Inflammatory macrophage treated with lipopolysaccharide for 1 hour (primary cell): ENCODE measurements around the gene RAP1GAP2.
"Not testable (repeated sequence)": the region's sequence is repeated elsewhere in the genome, so short reads cannot be mapped to it uniquely, and the experiment has no call there.

Source experiments
- DNase-seq, 2 donors: peaks; one replicate each; pipeline ENCODE4 v3.0.0-alpha.2; 2020 to 2022

RAP1GAP2 gene

GRCh38 chr17:2815781-2816185 is 19.5 kb downstream of the RAP1GAP2 start:
- no peak for DNase-seq

- no peak for DNase-seq
These were observed 20.4 kb downstream of the RAP1GAP2 start for GRCh38 chr17:2816688-2817087.

GRCh38 chr17:2819294-2819693 is 23.1 kb downstream of the RAP1GAP2 start:
- not testable (repeated sequence) for DNase-seq

DNA sequence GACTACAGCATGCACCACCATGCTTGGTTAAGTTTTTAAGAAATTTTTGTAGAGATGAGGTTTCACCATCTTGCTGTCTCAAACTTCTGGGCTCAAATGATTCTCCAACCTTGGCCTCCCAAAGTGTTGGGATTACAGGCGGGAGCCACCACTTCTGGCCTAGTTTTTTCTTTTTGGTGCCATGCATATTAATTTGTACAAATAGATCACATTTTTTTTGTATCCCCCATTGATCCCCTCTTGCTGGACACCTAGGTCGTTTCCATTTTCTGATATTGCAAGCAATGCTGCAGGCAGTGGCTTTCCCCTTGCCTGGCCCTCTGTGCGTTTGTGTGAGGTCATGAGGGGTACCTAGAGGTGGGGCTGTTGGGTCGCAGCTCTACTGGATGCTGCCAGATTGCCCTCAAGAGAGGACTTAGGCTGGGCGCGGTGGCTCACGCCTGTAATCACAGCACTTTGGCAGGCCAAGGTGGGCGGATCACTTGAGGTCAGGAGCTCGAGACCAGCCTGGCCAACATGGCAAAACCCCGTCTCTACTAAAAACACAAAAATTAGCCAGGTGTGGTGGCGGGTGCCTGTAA is 23.8 kb downstream of the RAP1GAP2 start:
- no peak for DNase-seq

DNA sequence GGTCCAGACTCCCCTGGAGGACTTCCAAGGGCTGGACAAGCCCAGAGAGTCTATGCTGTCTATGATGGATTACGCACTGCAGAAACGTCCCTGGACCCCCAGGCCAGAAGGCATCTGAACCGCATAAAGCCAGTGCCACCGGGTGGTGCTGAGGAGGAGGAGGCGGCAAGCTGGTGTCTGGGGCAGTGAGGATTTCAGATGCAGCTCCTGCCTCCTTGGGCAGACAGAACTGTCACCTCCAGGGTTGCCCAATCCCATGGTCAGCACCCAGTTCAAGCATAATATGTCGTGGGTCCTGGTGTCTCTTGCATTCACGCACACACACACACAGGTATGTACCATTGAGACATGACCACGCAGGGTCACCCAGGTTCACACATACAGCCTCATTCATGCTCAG is 25.6 kb downstream of the RAP1GAP2 start:
- no peak for DNase-seq

GRCh38 chr17:2822358-2822757 is 26.1 kb downstream of the RAP1GAP2 start:
- DNase-seq: no peak

GRCh38 chr17:2825253-2825970 is 29.2 kb downstream of the RAP1GAP2 start:
- DNase-seq: no peak

DNA sequence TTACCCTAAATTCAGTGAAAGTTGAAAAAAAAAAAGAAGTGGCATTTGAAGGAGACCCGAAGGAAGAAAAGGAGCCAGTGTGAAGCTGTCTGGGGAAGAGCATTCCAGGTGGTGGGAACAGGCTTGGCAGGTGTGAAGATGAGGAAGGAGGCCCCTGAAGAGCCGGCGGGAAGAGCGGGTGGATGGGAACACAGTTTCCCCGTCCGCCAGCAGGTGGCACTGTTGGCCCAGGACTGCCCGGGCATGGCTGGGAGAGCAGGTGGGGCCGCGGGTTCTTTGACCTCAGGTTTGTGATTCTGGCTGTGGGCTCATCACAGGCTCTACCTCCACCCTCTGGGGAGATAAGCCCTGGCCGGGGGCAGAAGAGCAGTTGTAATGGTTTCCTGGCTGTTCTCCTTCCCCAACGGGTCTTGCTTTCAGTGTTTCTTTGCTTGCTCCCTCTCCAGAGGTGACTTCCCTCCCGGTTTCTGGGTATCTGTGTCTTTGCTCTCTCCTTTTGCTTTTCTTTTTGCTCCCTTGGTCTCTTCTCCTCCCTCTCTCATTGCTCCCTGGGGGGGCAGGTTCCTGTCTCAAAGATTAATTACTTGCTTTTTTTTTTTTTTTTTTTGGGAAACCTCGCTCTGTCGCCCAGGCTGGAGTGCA is 32.3 kb downstream of the RAP1GAP2 start:
- peak; percentile 21 to 84 for DNase-seq

GRCh38 chr17:2830678-2831077 is 34.4 kb downstream of the RAP1GAP2 start:
- DNase-seq: no peak

DNA sequence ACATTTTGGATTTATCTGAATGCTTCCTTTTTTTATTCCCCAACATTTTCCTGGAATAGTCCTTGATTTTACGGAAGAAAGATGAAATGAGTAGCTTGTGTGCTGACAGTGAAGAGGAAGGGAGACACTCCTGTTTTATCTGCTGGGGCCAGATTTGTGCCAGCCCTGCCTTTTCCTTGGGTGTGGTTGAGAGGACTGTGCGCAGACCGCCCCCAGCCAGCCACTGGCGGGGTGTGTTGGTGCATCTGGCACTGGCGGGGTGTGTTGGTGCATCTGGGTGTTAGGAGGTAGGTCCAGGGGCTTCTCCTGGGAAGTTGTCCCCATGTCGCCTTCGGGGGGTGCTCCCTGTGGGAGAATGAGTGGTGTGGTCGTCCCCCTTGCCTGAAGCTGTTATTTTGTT is 39.5 kb downstream of the RAP1GAP2 start:
- no peak for DNase-seq

DNA sequence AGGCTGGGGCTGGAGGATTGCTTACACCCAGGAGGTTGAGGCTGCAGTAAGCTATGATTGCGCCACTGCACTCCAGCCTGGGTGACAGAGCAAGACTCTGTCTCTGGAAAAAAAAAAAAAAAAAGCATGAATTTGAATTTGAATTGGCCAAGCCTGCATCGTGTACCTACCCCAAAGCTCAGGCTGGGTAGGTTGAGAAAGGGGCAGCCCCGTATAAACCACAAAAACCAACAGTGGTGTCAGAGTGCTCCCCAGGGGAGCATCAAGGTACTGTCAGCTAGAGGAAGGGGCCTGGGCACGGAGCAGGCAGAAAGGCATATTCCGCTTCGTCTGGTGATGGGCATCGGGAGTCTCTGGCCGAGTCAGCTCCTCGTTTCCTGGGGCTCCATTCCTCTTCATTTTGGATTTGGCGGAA is 40.9 kb downstream of the RAP1GAP2 start:
- DNase-seq: no peak

DNA sequence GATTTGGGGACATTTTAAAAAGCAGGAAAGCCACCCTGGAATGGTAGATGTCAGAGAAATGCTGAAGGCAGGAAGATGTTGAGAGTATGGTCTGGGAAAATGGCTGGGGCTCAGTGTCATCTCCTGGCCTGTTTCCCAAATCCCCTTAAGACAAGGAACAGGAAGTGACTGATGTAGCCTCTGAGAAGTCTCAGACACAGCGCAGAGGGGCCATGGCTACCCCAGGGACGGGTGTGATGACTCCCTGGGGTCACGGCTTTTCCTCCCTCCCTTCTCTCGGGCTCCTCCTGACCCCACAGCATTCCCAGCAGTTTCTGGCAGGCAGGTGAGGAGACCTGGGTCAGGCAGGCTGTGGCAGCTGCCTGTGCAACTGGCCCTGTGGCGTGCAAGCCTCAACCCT is 45.4 kb downstream of the RAP1GAP2 start:
- DNase-seq: no peak

DNA sequence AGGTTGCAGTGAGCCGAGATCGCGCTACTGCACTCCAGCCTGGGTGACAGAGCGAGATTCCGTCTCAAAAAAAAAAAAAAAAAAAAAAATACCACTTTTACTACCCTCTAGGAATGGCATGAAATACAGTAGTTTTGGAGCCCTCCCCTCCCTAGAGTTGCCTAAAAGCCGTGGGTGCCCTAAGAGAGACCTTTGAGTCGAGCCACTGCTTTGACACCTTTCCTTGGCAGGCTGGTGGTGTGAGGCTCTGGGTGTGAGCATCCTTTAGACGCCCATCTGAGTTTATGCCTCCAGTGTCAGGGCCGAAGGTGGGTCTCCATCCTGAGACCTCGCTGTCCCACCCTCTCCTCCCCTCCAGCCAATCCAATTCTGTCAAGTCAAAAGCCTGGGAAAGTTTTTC is 46.2 kb downstream of the RAP1GAP2 start:
- no peak for DNase-seq

- no peak for DNase-seq
These were observed 48.2 kb downstream of the RAP1GAP2 start for GRCh38 chr17:2844416-2844815.

GRCh38 chr17:2847381-2848333 is 51.4 kb downstream of the RAP1GAP2 start:
- peak; percentile 77 to 89 for DNase-seq

- no peak for DNase-seq
These were observed 53.1 kb downstream of the RAP1GAP2 start for GRCh38 chr17:2849327-2849670.

- DNase-seq: no peak
These were observed 54.8 kb downstream of the RAP1GAP2 start for GRCh38 chr17:2850991-2851390.

GRCh38 chr17:2851615-2852014 is 55.4 kb downstream of the RAP1GAP2 start:
- DNase-seq: no peak

DNA sequence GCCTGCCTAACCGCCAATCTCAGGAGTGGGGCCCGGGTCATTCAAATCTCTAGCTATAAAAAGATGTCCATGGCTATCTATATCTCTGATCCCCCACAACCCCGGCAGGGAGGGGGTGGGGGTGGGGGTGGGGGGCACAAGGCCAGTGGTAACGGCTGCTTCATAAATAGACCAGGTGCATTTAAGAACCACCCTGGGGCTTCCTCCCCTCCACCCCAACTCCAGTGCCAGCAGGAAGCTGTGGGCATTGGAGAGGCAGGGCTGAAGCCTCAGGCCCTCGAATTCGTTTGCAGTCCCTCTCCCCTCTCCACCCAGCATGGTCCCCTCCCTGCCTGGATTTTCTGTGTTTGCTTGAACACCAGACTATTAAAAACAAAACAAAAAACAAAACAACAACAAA is 56.0 kb downstream of the RAP1GAP2 start:
- DNase-seq: no peak

DNA sequence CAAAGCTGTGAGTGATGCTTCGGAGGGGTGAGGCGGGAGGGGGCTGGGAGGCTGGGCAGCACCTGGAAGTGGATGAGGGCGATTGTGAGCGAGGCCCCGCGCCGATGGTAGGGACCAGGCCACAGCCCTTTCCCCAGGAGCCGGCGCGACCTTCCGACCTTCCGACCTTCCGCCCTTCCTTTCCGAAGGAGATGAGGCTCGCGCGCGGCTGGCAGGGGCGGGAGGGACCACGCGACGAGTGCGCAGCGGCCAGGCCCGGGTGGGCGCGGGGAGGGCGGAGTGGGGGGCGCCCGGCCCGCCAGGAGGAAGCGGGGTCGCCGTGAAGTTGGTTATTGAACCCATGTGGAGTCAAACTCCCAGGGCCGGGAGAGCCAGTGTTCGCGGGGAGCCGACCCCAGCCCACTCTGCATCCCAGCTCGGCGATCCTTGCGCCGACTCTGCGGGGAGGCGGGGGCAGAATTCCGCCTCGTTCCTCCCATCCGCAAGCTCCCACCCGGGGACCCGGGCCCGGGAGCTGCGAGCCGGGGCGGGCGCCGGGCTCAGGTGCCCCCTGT is 56.6 kb downstream of the RAP1GAP2 start:
- DNase-seq: no peak

- peak; percentile 39 to 63 for DNase-seq
These were observed 57.3 kb downstream of the RAP1GAP2 start for GRCh38 chr17:2853283-2854142.
